D341Med (cell line): ENCODE results near the gene PCDH1.
A peak's percentile ranks its signal among the peaks of the same experiment; 100 is the strongest.
"Not testable (repeated sequence)": the region's sequence is repeated elsewhere in the genome, so short reads cannot be mapped to it uniquely, and the experiment has no call there.

ENCODE experiments used
- DNase-seq: peaks from one replicate; pipeline ENCODE4 v3.0.0; 2012; ENCODE audit warnings: low spot score

Gene PCDH1

DNA sequence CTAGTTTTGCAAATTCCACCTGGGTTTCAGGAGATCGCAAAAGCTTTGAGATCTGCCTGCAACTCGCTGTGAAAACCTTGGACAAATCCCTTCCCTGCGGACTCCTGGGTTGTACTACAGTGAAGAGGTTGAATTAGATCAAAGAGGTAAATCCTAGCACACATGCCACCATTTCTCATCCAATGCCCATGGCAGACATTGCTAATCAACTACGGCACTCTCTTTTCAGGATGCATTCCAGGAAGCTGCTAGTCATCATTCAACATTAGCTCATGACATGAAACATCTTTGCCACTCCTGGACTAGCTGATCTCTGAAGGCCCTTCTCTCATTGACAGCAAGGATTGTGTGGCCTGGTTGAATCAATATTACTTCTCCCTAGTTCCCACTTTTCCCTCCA, 46.1 kb downstream of the PCDH1 start:
- no peak for DNase-seq

DNA sequence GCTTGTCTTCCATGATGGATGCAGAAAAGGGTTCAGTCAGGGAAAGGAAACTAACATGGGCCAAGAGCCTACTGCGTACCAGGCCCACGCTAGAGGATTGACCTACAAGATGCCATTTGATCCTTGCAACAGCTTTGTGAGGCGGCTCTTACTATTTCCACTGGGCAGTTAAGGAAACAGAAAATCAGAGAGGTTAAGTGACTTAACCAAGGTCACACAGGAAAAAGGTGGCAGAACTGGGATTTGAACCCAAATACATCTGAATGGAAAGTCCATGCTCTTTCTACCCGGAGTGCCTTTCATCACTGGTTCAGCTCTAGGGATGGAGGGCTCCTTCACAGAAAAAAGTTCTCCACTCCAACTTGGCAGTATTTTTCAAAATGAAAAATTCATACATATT, 50.0 kb downstream of the PCDH1 start:
- no peak for DNase-seq

DNA sequence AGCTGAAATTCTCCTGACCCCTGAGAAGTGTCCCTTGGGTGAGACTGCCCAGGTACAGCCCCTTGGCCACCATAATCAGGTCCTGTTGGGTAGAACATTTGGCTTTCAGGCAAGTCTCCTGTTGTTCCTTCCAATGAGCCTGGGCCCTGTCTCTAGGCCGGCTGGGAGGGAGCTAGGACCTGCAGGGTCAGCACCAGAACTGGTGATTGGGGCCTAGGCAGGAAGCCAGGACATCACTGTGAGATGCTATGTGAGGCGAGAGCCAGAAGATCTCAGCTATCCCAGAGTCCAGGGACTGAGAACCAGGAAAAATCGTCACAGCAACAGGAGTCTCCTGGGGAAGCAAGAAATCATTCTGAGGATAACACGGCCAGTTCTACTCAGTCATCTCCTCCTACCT, 51.5 kb downstream of the PCDH1 start:
- DNase-seq: no peak

GRCh38 chr5:141825791-141826560, 52.2 kb downstream of the PCDH1 start:
- no peak for DNase-seq

- no peak for DNase-seq
These were observed 53.0 kb downstream of the PCDH1 start for GRCh38 chr5:141825241-141825671.

- no peak for DNase-seq
These were observed 53.5 kb downstream of the PCDH1 start for GRCh38 chr5:141824717-141825116.

DNA sequence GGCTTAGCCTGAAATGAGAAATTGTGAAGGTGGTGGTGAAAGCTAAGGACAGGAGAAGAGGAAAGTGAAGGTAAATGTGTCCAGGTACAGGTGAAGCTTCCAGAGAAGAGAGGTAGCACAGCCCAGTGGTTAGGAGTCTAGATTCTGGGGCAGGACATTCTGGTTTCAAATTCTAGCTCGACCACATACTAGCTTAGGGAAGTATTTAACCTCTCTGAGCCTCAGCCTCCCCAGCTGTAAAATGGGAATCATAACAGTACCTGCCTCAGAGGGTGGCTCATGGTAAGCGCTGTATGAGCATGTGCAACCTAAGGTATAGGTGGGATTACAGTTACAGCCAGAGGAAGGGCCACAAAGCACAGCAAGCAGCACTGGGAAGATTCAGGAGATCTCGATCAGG, 55.2 kb downstream of the PCDH1 start:
- DNase-seq: no peak

DNA sequence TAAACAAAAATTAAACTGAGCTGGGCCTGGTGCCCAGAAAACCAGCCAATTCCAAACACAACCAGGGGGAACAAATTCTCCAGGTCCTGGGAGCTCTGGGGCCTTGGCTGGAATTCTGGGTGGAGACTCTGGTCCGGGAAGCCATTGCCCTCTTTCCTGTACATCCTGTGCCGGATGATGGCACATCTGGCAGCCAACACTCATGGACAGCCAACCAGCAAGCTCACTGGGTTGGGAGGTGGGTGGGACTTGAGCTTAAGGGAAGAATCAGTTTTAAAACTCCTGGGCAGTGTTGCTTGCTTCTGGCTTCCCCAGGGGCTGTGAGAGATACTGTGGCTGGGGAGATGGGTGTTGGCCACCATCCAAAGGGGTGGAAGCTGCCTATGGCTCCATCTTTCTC, 56.1 kb downstream of the PCDH1 start:
- no peak for DNase-seq

DNA sequence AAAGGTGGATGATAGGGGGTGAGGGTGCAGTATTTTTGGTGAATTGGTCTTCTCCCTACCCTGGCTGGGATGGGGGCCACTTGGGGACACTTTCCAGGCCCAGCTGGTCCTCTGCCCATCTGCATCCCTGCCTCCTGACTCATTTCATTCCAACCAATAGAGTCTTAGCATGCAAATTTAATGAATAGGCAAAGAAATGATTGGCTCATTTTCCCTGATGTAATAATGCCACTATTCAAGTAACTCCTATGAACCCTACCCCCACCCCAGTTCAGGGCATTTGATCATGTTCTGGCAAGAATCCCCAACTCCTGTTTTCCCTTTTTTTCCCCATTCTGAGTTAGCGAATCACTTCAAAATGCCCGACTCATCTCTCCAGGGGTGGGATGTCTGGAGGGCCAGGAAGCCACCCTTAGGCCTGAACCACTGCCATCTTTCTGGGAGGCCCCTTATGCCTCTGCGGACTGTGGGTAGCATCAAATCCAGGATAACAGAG, 56.7 kb downstream of the PCDH1 start:
- DNase-seq: peak; percentile 44

GRCh38 chr5:141820686-141821085, 57.5 kb downstream of the PCDH1 start:
- DNase-seq: not testable (repeated sequence)

GRCh38 chr5:141817631-141818030, 60.6 kb downstream of the PCDH1 start:
- no peak for DNase-seq

GRCh38 chr5:141816598-141817399, 61.4 kb downstream of the PCDH1 start:
- no peak for DNase-seq

DNA sequence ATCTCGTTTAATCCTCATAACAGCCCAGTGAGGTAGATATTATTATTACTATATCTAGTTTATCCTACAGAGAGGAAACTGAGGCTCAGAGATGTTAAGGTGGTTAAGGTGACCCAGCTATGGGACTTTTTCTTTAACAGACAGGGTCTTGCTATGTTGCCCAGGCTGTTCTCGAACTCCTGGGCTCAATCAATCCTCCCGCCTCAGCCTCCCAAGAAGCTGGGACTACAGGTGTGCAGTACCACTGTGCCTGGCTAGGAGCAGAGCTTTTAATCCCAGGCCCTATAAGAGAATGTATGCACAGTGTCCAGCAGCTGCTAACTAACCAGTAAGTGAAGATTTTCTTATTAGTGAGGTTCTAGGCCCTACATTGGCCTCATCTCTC, 62.4 kb downstream of the PCDH1 start:
- no peak for DNase-seq

DNA sequence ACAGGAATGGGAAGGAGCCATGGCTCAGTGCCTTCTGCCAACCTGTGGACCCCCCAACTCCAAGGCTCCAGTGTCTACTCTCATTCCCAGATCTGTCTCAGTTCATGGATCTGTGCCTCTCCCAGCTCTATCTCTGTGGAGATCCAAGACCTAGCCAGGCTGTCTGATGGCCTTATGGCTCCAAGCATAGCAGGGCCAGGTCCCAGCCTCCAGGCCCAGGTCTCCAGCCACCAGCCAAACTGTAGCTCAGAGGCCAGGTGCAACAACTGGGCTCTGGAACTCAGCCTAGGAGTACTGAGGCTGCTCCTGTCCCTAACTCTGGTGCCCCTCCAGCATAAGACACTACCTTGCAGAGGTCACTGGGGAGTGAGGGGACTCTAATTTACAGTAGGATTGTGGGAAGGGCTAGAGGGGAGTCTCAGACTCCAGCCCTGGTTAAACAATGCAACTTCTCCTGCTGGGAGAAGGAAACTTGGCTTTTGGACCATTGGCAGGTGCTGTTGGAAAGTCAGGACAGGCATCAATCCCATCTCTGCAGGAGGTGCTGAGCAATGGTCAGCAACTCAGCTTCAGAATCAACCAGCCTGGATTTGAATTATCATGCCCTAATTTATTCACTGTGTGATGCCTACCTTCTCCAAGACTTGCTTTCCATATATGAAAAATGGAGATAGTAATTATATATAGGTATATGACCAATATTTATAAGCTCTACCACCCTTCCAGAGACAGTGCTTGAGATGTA, 63.0 kb downstream of the PCDH1 start:
- DNase-seq: no peak

DNA sequence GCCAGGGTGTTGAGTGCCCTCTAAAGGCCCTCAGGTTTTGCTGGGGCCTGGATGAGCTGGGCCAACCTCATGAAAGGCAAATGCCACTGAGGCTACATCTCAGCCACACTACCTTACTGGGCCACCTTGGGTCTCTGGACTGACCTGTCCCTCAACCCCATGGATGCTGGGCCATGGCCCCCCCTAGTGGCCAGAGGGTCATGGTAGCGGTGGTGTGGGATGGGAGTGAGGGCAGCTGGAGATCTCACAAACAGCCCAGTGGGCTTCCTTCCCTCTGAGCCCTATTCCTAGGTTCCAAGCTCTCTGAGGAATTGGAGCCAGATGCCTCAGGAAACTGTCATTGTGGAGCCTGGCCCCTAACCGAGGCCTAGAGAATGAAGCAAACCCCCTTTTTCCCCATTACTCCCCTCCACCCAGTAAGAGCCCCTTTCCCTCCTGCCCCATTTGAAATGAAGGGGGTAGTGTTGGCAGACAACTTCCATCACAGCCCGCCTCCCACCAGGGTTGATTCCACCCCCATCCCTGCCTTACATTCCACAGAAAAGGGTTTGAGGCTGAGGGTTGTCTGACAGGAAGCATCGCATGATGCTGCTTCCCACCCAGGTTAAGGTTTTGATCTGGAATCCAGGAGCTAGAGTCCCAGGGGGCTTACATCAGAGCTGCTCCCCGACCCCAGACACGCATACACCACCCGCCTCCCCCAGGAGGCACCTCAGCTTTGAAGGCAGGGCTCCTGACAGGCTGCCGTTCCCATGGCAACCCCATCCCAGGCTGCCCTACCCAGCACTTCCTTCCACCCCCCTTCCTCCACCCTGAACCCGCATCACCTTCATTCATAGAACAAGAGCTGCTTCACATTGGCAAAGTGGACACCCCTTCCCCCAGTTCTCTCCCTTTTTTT, 63.9 kb downstream of the PCDH1 start:
- peak; percentile 75 for DNase-seq

- no peak for DNase-seq
These were observed 65.7 kb downstream of the PCDH1 start for GRCh38 chr5:141812512-141812911.

- peak; percentile 60 for DNase-seq
These were observed 66.7 kb downstream of the PCDH1 start for GRCh38 chr5:141811287-141812155.

DNA sequence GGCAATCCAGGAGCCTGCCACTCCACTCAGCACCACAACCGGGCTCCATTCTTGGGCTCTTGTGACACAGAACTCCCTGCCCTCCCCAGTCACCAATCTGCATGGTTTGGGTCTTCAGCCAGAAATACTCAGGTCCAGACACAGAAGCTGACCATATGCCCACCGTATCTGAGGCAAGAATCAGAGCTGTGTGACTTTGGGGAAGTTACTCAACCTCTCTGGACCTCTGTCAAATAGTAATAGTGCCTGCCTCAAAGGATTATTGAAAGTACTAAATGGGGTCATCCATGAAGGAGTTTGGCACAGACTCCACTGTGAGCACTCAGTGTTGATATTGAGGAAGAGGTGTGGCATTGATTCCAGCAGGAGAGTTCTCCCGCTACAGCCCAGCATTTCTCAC, 67.5 kb downstream of the PCDH1 start:
- DNase-seq: no peak

- peak; percentile 45 for DNase-seq
These were observed 68.7 kb downstream of the PCDH1 start for GRCh38 chr5:141809380-141810096.

DNA sequence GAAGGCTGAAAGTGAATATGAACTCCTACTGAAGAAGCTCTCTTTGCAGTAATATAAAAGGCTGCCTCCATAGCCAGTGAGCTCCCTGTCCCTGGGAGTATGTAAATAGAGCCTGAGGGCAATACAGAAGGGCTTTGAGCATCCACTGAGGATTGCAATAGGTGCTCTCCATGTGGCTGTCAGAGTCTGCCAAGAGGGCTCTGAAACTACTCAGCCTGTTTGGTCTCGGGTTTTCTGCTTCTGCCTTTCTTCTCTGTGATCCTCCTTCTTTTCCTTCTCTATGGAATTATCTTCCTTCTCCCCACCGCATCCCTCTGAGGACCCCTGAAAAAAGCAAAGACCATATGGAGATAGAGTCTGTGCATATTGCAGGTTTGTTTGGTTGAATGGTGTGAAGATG, 69.4 kb downstream of the PCDH1 start:
- DNase-seq: no peak
